Measurements from ENCODE around the gene MCM9.

GRCh38 chr6:118862443-118862842 is 72.5 kb downstream of the MCM9 start:
- TF ChIP-seq CTCF (IDR thresholded peaks at IDR 0.05; ENCODE audit: low read depth, low read length): no peak
- TF ChIP-seq EZH2phosphoT487 (IDR thresholded peaks at IDR 0.05; ENCODE audit: low read depth): no peak
